K562 (cell line): ENCODE data around the gene C15orf62. TPM values are rescaled to one million over a fixed set of nuclear protein-coding genes. Genes with fewer than 3 reads are reported as not detected.

Source experiments
- ARID2 ChIP-seq: fragments of 450-650 bp; IDR thresholded peaks from 2 replicates; pipeline ENCODE4 v1.6.1; 2017; ENCODE audit warnings: antibody characterized with exemption, mild to moderate bottlenecking
- DDX20 ChIP-seq: fragments of 450-650 bp; IDR thresholded peaks from 2 replicates; pipeline ENCODE4 v1.6.1; 2016; ENCODE audit warnings: missing genetic modification characterization, low read depth, mild to moderate bottlenecking, missing compliant biosample characterization, moderate library complexity
- EGR1 ChIP-seq: fragments of 450-650 bp; conservative IDR thresholded peaks from 2 replicates; pipeline ENCODE4 v1.6.1; 2017; ENCODE audit warnings: mild to moderate bottlenecking
- ETS2 ChIP-seq: IDR thresholded peaks from 2 replicates; pipeline ENCODE4 v1.6.1; 2016; ENCODE audit warnings: borderline replicate concordance, missing genetic modification characterization, mild to moderate bottlenecking, moderate library complexity, missing compliant biosample characterization; ENCODE audit not compliant: poor library complexity, severe bottlenecking
- HDGF ChIP-seq: fragments of 450-650 bp; IDR thresholded peaks from 2 replicates; pipeline ENCODE4 v1.6.1; 2016
- JUNB ChIP-seq: fragments of 450-650 bp; formaldehyde crosslinking; conservative IDR thresholded peaks from 2 replicates; pipeline ENCODE4 v1.4.0; 2020; ENCODE audit warnings: mild to moderate bottlenecking
- NR1H2 ChIP-seq: sonication (generic); formaldehyde crosslinking; IDR thresholded peaks from 2 replicates; pipeline ENCODE4 v1.4.0; 2020; ENCODE audit warnings: mild to moderate bottlenecking, missing genetic modification reagents
- POLR2H ChIP-seq: IDR thresholded peaks from 2 replicates; pipeline ENCODE4 v1.6.1; 2016; ENCODE audit warnings: missing genetic modification characterization, low read depth, mild to moderate bottlenecking, control low read depth, missing compliant biosample characterization, moderate library complexity
- STAT6 ChIP-seq: sonication (generic); formaldehyde crosslinking; IDR thresholded peaks from 2 replicates; pipeline ENCODE4 v1.8.1; 2023; ENCODE audit warnings: mild to moderate bottlenecking, missing genetic modification reagents
- ZNF316 ChIP-seq: fragments of 450-650 bp; IDR thresholded peaks from 2 replicates; pipeline ENCODE4 v1.6.1; 2016
- polyA plus RNA-seq, 8 experiments: library from polyadenylated mRNA; depleted of rRNA in 4 of 8; stranded (reverse) in 5 of 8; unstranded in 3 of 8; fragments of >200 nt; fragmentation: Nextera tagmentation in 2 of 8; fragmentation: Illumina TruSeq in 1 of 8; extraction: Ambion mirVana in 2 of 8; extraction: Trizol in 1 of 8; gene quantifications; 2 replicates each; pipeline versions ENCODE4 v1.2.1 to v1.2.3, GENCODE V29; 2011 to 2014; ENCODE audit warnings: inconsistent platforms in 1 of 8, missing spikeins in 1 of 8
- total RNA-seq, 7 experiments: library from RNA; depleted of rRNA in 6 of 7; stranded (reverse); fragments of >200 nt in 6 of 7; fragmentation: Illumina TruSeq in 2 of 7; extraction: Trizol in 2 of 7; gene quantifications; 2 replicates each; pipeline versions ENCODE4 v1.2.1 to v1.2.3, GENCODE V29; 2011 to 2021; ENCODE audit warnings: low replicate concordance in 1 of 7
- TF ChIP-seq, protein P1 (sequence below), 2 experiments: fragments of 450-650 bp in 1 of 2; sonication (generic) in 1 of 2; formaldehyde crosslinking; conservative IDR thresholded peaks; 2 replicates each; pipeline versions ENCODE4 v1.4.0 to v1.8.1; 2020 to 2022; ENCODE audit warnings: mild to moderate bottlenecking in 1 of 2, missing genetic modification reagents in 1 of 2
- TF ChIP-seq, protein P2 (sequence below): sonication (generic); formaldehyde crosslinking; IDR thresholded peaks from 2 replicates; pipeline ENCODE4 v1.8.1; 2023; ENCODE audit warnings: mild to moderate bottlenecking, missing genetic modification reagents
- TF ChIP-seq, protein P3 (sequence below): sonication (generic); formaldehyde crosslinking; IDR thresholded peaks from 2 replicates; pipeline ENCODE4 v1.9.0; 2022; ENCODE audit warnings: mild to moderate bottlenecking, missing genetic modification reagents

C15orf62 gene
- total and polyA plus RNA-seq, 9 of the 15 experiments (the other 6 are each of a cell fraction or from before 2014, with no cell fraction given), result 0.01 to 0.76 (median 0.30) TPM; not detected in 1

DNA sequence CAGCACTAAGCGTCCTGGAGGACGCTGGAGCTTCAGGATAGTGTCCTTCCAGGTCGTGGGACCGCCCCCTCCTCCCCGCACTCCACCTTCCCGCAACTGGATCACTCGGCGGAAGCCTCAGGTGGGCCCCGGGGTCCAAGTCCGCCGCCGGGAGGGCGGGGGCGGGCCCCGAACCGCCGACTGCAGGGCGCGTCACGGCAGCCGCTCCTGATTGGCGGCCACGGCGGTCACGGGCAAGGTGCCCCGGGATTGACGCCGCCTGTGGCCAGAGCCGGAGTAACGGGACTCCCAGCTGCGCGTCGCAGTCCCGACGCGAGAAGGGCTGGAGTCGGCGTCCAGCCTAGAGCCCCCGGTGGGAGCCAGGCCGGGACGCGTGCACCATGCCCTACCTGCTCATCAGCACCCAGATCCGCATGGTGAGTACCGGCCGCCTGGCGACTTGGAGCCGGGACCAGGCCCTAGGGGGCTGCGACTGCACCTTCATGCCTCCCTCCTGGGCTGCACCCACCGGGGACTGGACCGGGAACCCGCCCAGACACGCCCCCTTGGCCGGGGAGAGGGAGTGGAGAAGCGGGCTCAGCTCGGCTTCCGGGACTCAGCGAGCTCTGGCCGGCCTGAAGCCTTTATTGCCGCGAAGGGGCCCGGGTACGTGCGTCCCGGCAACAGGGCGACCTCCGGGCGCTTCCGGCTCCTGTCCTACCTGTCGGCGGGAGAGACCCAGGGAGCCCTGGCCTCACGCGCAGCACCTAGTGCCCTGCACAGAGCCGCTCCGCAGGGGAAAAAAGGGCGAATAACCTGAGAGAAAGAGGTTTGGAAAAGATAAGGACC lies 5.8 kb upstream of the C15orf62 start, which contains the start of gene GCHFR (continued):
- no peak for TF ChIP-seq DDX20 (tag)
- TF ChIP-seq ARID2, result no peak
- no peak for TF ChIP-seq JUNB (CRISPR knock-in tag)
- TF ChIP-seq, protein P1, sequence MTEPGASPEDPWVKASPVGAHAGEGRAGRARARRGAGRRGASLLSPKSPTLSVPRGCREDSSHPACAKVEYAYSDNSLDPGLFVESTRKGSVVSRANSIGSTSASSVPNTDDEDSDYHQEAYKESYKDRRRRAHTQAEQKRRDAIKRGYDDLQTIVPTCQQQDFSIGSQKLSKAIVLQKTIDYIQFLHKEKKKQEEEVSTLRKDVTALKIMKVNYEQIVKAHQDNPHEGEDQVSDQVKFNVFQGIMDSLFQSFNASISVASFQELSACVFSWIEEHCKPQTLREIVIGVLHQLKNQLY (CRISPR knock-in tag; conservative IDR thresholded peaks at IDR 0.05), result no peak
- no peak for TF ChIP-seq ZNF316
- TF ChIP-seq HDGF, result no peak
- TF ChIP-seq, protein P2, sequence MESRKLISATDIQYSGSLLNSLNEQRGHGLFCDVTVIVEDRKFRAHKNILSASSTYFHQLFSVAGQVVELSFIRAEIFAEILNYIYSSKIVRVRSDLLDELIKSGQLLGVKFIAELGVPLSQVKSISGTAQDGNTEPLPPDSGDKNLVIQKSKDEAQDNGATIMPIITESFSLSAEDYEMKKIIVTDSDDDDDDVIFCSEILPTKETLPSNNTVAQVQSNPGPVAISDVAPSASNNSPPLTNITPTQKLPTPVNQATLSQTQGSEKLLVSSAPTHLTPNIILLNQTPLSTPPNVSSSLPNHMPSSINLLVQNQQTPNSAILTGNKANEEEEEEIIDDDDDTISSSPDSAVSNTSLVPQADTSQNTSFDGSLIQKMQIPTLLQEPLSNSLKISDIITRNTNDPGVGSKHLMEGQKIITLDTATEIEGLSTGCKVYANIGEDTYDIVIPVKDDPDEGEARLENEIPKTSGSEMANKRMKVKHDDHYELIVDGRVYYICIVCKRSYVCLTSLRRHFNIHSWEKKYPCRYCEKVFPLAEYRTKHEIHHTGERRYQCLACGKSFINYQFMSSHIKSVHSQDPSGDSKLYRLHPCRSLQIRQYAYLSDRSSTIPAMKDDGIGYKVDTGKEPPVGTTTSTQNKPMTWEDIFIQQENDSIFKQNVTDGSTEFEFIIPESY (CRISPR knock-in tag), result no peak
- TF ChIP-seq STAT6 (CRISPR knock-in tag), result no peak
- no peak for TF ChIP-seq ETS2
- no peak for TF ChIP-seq NR1H2 (CRISPR knock-in tag)
- no peak for TF ChIP-seq POLR2H (tag)
- TF ChIP-seq EGR1, result peak; percentile 79
- TF ChIP-seq, protein P3, sequence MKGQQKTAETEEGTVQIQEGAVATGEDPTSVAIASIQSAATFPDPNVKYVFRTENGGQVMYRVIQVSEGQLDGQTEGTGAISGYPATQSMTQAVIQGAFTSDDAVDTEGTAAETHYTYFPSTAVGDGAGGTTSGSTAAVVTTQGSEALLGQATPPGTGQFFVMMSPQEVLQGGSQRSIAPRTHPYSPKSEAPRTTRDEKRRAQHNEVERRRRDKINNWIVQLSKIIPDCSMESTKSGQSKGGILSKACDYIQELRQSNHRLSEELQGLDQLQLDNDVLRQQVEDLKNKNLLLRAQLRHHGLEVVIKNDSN, result peak; percentile 73
